H1 (cell line): ENCODE data around the gene TSPEAR.

ENCODE experiments used
- CEBPB ChIP-seq: IDR thresholded peaks from 2 replicates; pipeline ENCODE4 v1.6.1; 2012; ENCODE audit warnings: low read depth, low read length
- CREB1 ChIP-seq: IDR thresholded peaks from 2 replicates; pipeline ENCODE4 v1.6.1; 2012; ENCODE audit warnings: inconsistent platforms
- CTCF ChIP-seq, 3 experiments: IDR thresholded peaks; 1 replicate in 2 of 3; 2 replicates in 1 of 3; pipeline versions ENCODE4 v1.5.1 to v1.6.1; 2011; ENCODE audit warnings: low read length in 3 of 3, mild to moderate bottlenecking in 3 of 3, inconsistent platforms in 2 of 3, low read depth in 1 of 3, moderate library complexity in 1 of 3; ENCODE audit not compliant: insufficient read depth in 1 of 3; ENCODE audit errors: control extremely low read depth in 1 of 3
- EZH2 ChIP-seq: fragments of 200-600 bp; sonication (generic); IDR thresholded peaks from 2 replicates; pipeline ENCODE4 v1.7.1; 2012; ENCODE audit warnings: low read depth, mild to moderate bottlenecking, moderate library complexity, low read length, inconsistent platforms; ENCODE audit not compliant: severe bottlenecking
- NRF1 ChIP-seq: IDR thresholded peaks from 2 replicates; pipeline ENCODE4 v1.6.1; 2011; ENCODE audit warnings: mild to moderate bottlenecking, low read depth, low read length, improper control_type of control experiment
- POLR2A ChIP-seq, 2 experiments: IDR thresholded peaks; 1 replicate in 1 of 2; 2 replicates in 1 of 2; pipeline ENCODE4 v1.6.1; 2011; ENCODE audit warnings: low read depth in 2 of 2, low read length in 2 of 2, mild to moderate bottlenecking in 2 of 2; ENCODE audit errors: control extremely low read depth in 1 of 2
- POLR2AphosphoS5 ChIP-seq: IDR thresholded peaks from 2 replicates; pipeline ENCODE4 v1.6.1; 2011; ENCODE audit warnings: low read depth, low read length
- RFX5 ChIP-seq: IDR thresholded peaks from 2 replicates; pipeline ENCODE4 v1.6.1; 2011; ENCODE audit warnings: low read depth, low read length, improper control_type of control experiment, borderline replicate concordance
- RNF2 ChIP-seq: fragments of 200-900, 300-1000 bp; sonication (generic); IDR thresholded peaks from 2 replicates; pipeline ENCODE4 v1.7.1; 2016; ENCODE audit warnings: borderline replicate concordance, low read depth, mild to moderate bottlenecking, antibody characterized with exemption, low read length; ENCODE audit not compliant: poor library complexity, severe bottlenecking; ENCODE audit errors: missing control alignments
- SIN3A ChIP-seq, 2 experiments: IDR thresholded peaks in 1 of 2; conservative IDR thresholded peaks in 1 of 2; 2 replicates each; pipeline ENCODE4 v1.6.1; 2011 to 2012; ENCODE audit warnings: low read length in 2 of 2, improper control_type of control experiment in 1 of 2, low read depth in 1 of 2, mild to moderate bottlenecking in 1 of 2
- SP1 ChIP-seq: IDR thresholded peaks from 2 replicates; pipeline ENCODE4 v1.6.1; 2011; ENCODE audit warnings: low read depth, low read length
- TCF12 ChIP-seq: IDR thresholded peaks from 2 replicates; pipeline ENCODE4 v1.6.1; 2011; ENCODE audit warnings: low read depth, mild to moderate bottlenecking, low read length
- USF2 ChIP-seq: IDR thresholded peaks from 2 replicates; pipeline ENCODE4 v1.6.1; 2011; ENCODE audit warnings: low read length, improper control_type of control experiment

- TF ChIP-seq CTCF (IDR thresholded peaks at IDR 0.05; ENCODE audit: control extremely low read depth in 1 of 3, insufficient read depth in 1 of 3, low read depth in 1 of 3, low read length in 3 of 3) (no peak), NRF1 (no peak), POLR2AphosphoS5 (no peak), EZH2 (no peak), SIN3A (conservative IDR thresholded peaks at IDR 0.05 in 1 of 2, IDR thresholded peaks at IDR 0.05 in 1 of 2; ENCODE audit: low read depth in 1 of 2, low read length in 2 of 2) (no peak), SP1 (no peak), RFX5 (no peak), USF2 (no peak), CEBPB (no peak), TCF12 (no peak), POLR2A (IDR thresholded peaks at IDR 0.05; ENCODE audit: control extremely low read depth in 1 of 2, low read depth in 2 of 2, low read length in 2 of 2) (no peak), CREB1 (no peak), RNF2 (no peak)
Measured at GRCh38 chr21:44712203-44713028, 1.0 kb upstream of the TSPEAR start.
